Loucy (cell line): ENCODE measurements around the gene TBC1D22A.

Source experiments
- H2AFZ ChIP-seq: fragments of 200-600 bp; sonication (generic); 2 replicates; pipeline ENCODE4 v1.6.0; 2016; ENCODE audit warnings: antibody characterized with exemption, mild to moderate bottlenecking, low read length, moderate library complexity
- H3F3A ChIP-seq: fragments of 200-600 bp; 2 replicates; pipeline ENCODE4 v1.6.0; 2016; ENCODE audit warnings: antibody characterized with exemption, low read depth, mild to moderate bottlenecking
- H3K27me3 ChIP-seq: fragments of 200-600 bp; sonication (generic); 2 replicates; pipeline ENCODE4 v1.6.1; 2014; ENCODE audit warnings: low read length, mild to moderate bottlenecking; ENCODE audit not compliant: insufficient read depth, poor library complexity, severe bottlenecking
- H3K36me3 ChIP-seq: fragments of 200-600 bp; sonication (generic); 2 replicates; pipeline ENCODE4 v1.6.1; 2016; ENCODE audit warnings: low read length; ENCODE audit not compliant: insufficient read depth
- H3K4me1 ChIP-seq: fragments of 200-600 bp; sonication (generic); 2 replicates; pipeline ENCODE4 v1.5.1; 2014; ENCODE audit warnings: low read length, mild to moderate bottlenecking; ENCODE audit not compliant: insufficient read depth, poor library complexity, severe bottlenecking
- H3K4me2 ChIP-seq: fragments of 200-600 bp; sonication (generic); 2 replicates; pipeline ENCODE4 v1.6.0; 2014; ENCODE audit warnings: antibody characterized with exemption, low read length, low read depth, mild to moderate bottlenecking; ENCODE audit not compliant: poor library complexity, severe bottlenecking
- H3K4me3 ChIP-seq: fragments of 200-600 bp; sonication (generic); 2 replicates; pipeline ENCODE4 v1.5.1; 2014; ENCODE audit warnings: low read length, mild to moderate bottlenecking, mixed read lengths; ENCODE audit not compliant: poor library complexity, severe bottlenecking
- H3K79me2 ChIP-seq: fragments of 200-600 bp; sonication (generic); 2 replicates; pipeline ENCODE4 v1.6.1; 2014; ENCODE audit warnings: low read length; ENCODE audit not compliant: insufficient read depth
- H3K9ac ChIP-seq: fragments of 200-600 bp; sonication (generic); 2 replicates; pipeline ENCODE4 v1.6.0; 2014; ENCODE audit warnings: mild to moderate bottlenecking, low read depth, low read length, moderate library complexity; ENCODE audit not compliant: poor library complexity, severe bottlenecking
- H3K9me2 ChIP-seq: fragments of 200-600 bp; sonication (generic); replicated peaks from 2 replicates; pipeline ENCODE4 v1.6.1; 2016; ENCODE audit warnings: low read depth, low read length, mixed read lengths
- H3K9me3 ChIP-seq: fragments of 200-600 bp; sonication (generic); 2 replicates; pipeline ENCODE4 v1.6.1; 2014; ENCODE audit warnings: mild to moderate bottlenecking, antibody characterized with exemption, low read length, low read depth; ENCODE audit not compliant: insufficient read depth
- H4K20me1 ChIP-seq: fragments of 200-600 bp; sonication (generic); 2 replicates; pipeline ENCODE4 v1.6.0; 2014; ENCODE audit warnings: antibody characterized with exemption, low read length, mild to moderate bottlenecking; ENCODE audit not compliant: insufficient read depth, poor library complexity, severe bottlenecking
- EZH2phosphoT487 ChIP-seq: fragments of 200-600 bp; IDR thresholded peaks from 2 replicates; pipeline ENCODE4 v1.6.1; 2018; ENCODE audit warnings: antibody characterized with exemption, mild to moderate bottlenecking, moderate library complexity, borderline replicate concordance
- TF ChIP-seq, protein P1 (sequence below): fragments of 200-600 bp; sonication (generic); conservative IDR thresholded peaks from 2 replicates; pipeline ENCODE4 v1.5.1; 2014; ENCODE audit warnings: mild to moderate bottlenecking, antibody characterized with exemption, low read length

TBC1D22A gene

DNA sequence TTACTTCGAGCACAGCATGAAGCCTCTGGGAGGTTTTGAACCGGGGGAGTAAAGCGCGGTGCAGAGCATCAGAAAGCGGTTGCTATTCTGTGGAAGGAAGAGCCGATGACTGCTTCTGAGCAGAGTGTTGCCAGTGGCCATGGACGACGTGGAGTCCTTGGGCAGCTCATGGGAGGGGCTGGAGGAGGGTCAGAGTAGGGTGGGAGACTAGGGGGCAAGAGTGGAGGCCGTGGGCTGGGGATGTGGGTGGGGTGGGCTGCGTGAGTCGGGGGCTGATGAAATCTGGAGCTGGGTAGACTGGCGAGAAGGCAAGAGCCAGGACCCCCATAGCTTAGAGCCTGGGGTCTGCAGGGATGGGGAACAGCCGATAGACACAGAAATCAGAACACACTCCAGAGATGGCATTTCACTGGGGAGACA is 40.2 kb downstream of the TBC1D22A start:
- H3K4me2 ChIP-seq = no peak overlapping the region
- no peak overlapping the region for H2AFZ ChIP-seq
- no peaks in the 10 kb centered on the region for H3F3A ChIP-seq
- H3K27me3 ChIP-seq = no peaks in the 10 kb centered on the region
- TF ChIP-seq EZH2phosphoT487 = no peak
- TF ChIP-seq, protein P1, sequence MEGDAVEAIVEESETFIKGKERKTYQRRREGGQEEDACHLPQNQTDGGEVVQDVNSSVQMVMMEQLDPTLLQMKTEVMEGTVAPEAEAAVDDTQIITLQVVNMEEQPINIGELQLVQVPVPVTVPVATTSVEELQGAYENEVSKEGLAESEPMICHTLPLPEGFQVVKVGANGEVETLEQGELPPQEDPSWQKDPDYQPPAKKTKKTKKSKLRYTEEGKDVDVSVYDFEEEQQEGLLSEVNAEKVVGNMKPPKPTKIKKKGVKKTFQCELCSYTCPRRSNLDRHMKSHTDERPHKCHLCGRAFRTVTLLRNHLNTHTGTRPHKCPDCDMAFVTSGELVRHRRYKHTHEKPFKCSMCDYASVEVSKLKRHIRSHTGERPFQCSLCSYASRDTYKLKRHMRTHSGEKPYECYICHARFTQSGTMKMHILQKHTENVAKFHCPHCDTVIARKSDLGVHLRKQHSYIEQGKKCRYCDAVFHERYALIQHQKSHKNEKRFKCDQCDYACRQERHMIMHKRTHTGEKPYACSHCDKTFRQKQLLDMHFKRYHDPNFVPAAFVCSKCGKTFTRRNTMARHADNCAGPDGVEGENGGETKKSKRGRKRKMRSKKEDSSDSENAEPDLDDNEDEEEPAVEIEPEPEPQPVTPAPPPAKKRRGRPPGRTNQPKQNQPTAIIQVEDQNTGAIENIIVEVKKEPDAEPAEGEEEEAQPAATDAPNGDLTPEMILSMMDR = no peak
- no peaks in the 10 kb centered on the region for H3K9me3 ChIP-seq
- H3K79me2 ChIP-seq = peaks cover 19% of the 10 kb centered on the region; the same call in 1 of the 2 replicates
- peaks cover 4% of the 10 kb centered on the region for H4K20me1 ChIP-seq
- no peak overlapping the region for H3K4me3 ChIP-seq
- peaks cover 7% of the 10 kb centered on the region for H3K4me1 ChIP-seq
- H3K9me2 ChIP-seq = no peaks in the 10 kb centered on the region
- peaks cover 67% of the 10 kb centered on the region for H3K36me3 ChIP-seq
- H3K9ac ChIP-seq = no peak overlapping the region

DNA sequence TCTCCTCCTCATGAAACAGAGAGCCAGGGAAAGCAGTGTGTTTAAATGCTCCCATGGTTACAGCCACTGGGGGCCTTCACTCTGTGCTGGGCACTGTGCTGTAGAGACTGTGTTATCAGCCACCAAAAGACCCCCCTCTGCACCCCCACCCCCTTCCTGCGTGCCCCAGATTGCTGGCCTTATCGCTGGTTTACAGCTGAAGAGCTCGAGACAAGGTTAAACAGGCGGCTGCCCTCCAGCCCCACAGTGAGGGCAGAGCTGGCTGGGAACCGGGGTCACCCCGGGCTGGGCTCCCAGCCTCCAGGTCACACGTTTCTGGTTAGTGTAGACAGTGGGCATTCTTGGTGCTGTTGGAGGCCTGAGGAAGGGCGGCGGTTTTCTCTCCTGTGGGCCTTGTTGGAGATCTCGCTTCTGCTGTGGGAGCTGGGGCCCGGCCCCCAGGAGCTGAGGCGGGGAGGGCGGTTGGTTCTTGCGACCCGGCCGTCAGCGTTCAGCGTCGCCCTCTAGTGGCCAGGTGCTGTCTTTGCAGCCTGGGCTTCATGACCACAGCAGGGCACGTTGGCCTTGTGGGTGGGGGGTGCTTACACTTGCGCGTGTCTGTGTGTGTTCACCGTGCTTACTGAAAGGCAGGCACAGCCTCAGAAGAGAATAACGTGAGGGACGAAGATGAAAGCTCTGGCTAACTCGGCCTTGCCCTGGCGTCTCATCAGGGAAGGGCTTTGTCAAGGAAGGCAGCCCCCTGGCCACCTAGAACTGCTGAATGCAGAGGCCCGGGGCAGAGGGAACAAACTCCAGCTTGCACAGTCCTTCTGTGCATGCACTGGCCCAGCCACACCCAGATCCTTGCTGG is 40.8 kb downstream of the TBC1D22A start:
- Histone ChIP-seq H3K9me2 (no peaks in the 10 kb centered on the region), H3K4me3 (no peak overlapping the region), H3K27me3 (no peaks in the 10 kb centered on the region), H2AFZ (no peak overlapping the region), H3K4me2 (no peak overlapping the region), H3K4me1 (peaks cover 7% of the 10 kb centered on the region), H4K20me1 (peaks cover 4% of the 10 kb centered on the region), H3F3A (no peaks in the 10 kb centered on the region), H3K36me3 (peaks cover 62% of the 10 kb centered on the region), H3K79me2 (peaks cover 19% of the 10 kb centered on the region; the same call in 1 of the 2 replicates), H3K9ac (no peak overlapping the region), H3K9me3 (no peaks in the 10 kb centered on the region)
- TF ChIP-seq EZH2phosphoT487 = no peak
- TF ChIP-seq, protein P1 = peak; percentile 96

DNA sequence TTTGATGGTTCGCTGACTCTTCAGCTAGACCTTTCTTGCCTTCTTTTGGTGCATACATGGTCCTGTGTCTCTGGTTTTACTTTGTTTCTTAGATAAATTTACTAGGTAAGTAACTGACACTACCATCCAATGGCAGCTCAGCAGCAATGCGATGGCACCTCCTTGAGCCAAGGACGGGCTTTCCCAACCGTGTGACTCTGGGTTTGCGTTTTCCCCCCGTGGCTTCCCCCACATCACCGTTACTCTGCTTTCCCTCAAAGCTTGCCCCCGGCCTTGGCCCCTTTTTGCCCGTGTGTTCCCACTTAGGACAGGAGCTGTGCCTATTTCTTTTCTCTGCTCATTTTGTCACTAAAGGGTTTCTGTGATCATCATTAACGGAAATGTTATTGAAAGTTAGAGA is 41.5 kb downstream of the TBC1D22A start:
- H2AFZ ChIP-seq = no peak overlapping the region
- peaks cover 7% of the 10 kb centered on the region for H3K4me1 ChIP-seq
- no peak overlapping the region for H3K4me2 ChIP-seq
- H3K27me3 ChIP-seq = no peaks in the 10 kb centered on the region
- peaks cover 19% of the 10 kb centered on the region; the same call in 1 of the 2 replicates for H3K79me2 ChIP-seq
- H3F3A ChIP-seq = no peaks in the 10 kb centered on the region
- H3K9me3 ChIP-seq = no peaks in the 10 kb centered on the region
- H3K4me3 ChIP-seq = no peak overlapping the region
- H3K9ac ChIP-seq = no peak overlapping the region
- no peak for TF ChIP-seq EZH2phosphoT487
- TF ChIP-seq, protein P1 = no peak
- peaks cover 57% of the 10 kb centered on the region for H3K36me3 ChIP-seq
- no peaks in the 10 kb centered on the region for H3K9me2 ChIP-seq
- peaks cover 4% of the 10 kb centered on the region for H4K20me1 ChIP-seq
